Kidney (tissue), 14 donors: ENCODE measurements around the gene BCL10. TPM values are rescaled to one million over a fixed set of nuclear protein-coding genes. Genes with fewer than 3 reads are reported as not detected.

ENCODE experiments used
- DNase-seq, 5 donors: peaks; one replicate each; pipeline ENCODE4 v3.0.0-alpha.2; 2013 to 2020
- FAIRE-seq: peaks from 2 replicates; lab custom pipeline; 2012; peaks lifted over from hg19 to GRCh38; lab: Jason Lieb, UNC
- H3K27ac ChIP-seq, 2 donors: one replicate each; pipeline ENCODE4 v1.7.0; 2013; ENCODE audit warnings: low read depth in 2 of 2, low read length in 2 of 2, inconsistent platforms in 1 of 2
- H3K27me3 ChIP-seq: one replicate; pipeline ENCODE4 v1.7.1; 2013; ENCODE audit warnings: low read length, inconsistent platforms; ENCODE audit not compliant: control insufficient read depth, insufficient read depth
- H3K36me3 ChIP-seq, 3 donors: one replicate each; pipeline versions ENCODE4 v1.7.0 to v1.7.1; 2013; ENCODE audit warnings: low read length in 3 of 3, control low read depth in 1 of 3, inconsistent platforms in 1 of 3; ENCODE audit not compliant: insufficient read depth in 3 of 3, control insufficient read depth in 2 of 3
- H3K4me1 ChIP-seq, 3 donors: one replicate each; pipeline versions ENCODE4 v1.7.0 to v1.7.1; 2013; ENCODE audit warnings: low read length in 3 of 3, inconsistent platforms in 1 of 3, low read depth in 1 of 3; ENCODE audit not compliant: control insufficient read depth in 2 of 3, insufficient read depth in 2 of 3
- H3K4me3 ChIP-seq, 3 donors: one replicate each; pipeline versions ENCODE4 v1.7.0 to v1.8.1; 2013; ENCODE audit warnings: low read length in 3 of 3, control low read depth in 1 of 3, inconsistent platforms in 1 of 3
- H3K9ac ChIP-seq, 3 donors: one replicate each; pipeline versions ENCODE4 v1.7.0 to v1.7.1; 2013; ENCODE audit warnings: low read length in 3 of 3, control low read depth in 1 of 3, inconsistent platforms in 1 of 3
- H3K9me3 ChIP-seq, 3 donors: one replicate each; pipeline versions ENCODE4 v1.7.0 to v1.7.1; 2013; ENCODE audit warnings: low read length in 3 of 3, control low read depth in 1 of 3, inconsistent platforms in 1 of 3; ENCODE audit not compliant: control insufficient read depth in 2 of 3, insufficient read depth in 1 of 3
- intact Hi-C: fragments of 100-400 bp; cut with DNase I; formaldehyde crosslinking; loops from one replicate; pipeline ENCODE4 v1.11.1; 2022
- polyA plus RNA-seq: library from polyadenylated mRNA; stranded (reverse); fragments of 350-450 nt; fragmentation: Illumina TruSeq; extraction: RNeasy Lipid Tissue Mini Kit (QIAGEN cat#74804); gene quantifications from one replicate; pipeline ENCODE4 v1.2.3, GENCODE V29; 2014; ENCODE audit warnings: low read depth, low replicate concordance; ENCODE audit not compliant: insufficient read depth
- total RNA-seq: library from RNA; stranded (reverse); fragmentation: NEBNext Ultra II Directional; extraction: Animal tissue kit (Norgen Biotek cat#: 25700); gene quantifications from one replicate; pipeline ENCODE4 v1.2.1, GENCODE V29; 2021
- TF ChIP-seq, protein P1 (sequence below): IDR thresholded peaks from 3 replicates; pipeline ENCODE4 v1.5.1; 2012; ENCODE audit warnings: mild to moderate bottlenecking, moderate library complexity, borderline replicate concordance; ENCODE audit not compliant: insufficient read depth; ENCODE audit errors: extremely low read depth
- donor health status: control.
- donor health status: control.
- donor health status: control.
- donor health status: control.
- donor health status: control.
- donor health status: DM: yes; HTN: yes; CAD: no.
- donor health status: Normal renal cell carcinoma (clear cell type).

The BCL10 gene
- total and polyA plus RNA-seq, 2 donors from 2014 or later = 7.8 to 27.1 TPM

DNA sequence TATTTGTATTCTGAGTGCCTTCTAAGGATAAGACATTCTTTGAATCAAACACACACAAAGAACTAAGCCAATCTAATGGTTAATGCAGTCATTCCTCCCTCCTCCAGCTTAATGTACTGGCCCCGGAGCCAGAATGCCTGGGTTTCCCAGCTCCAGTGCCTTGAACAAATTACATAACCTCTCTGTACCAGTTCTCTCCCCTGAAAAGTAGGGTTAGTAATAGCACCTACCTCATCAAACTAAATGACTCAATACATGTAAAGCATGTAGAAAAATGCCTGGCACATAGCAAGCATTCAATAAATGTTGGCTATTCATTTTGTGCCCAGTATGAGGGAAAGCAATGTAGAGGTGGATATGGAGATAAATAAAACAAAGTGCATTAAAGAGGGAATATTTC lies 31.0 kb downstream of the BCL10 start:
- no peak for DNase-seq
- Histone ChIP-seq H3K9me3 (no peaks in the 10 kb centered on the region), H3K27ac (no peak overlapping the region), H3K36me3 (no peaks in the 10 kb centered on the region), H3K4me1 (no peaks in the 10 kb centered on the region), H3K27me3 (no peaks in the 10 kb centered on the region), H3K4me3 (no peak overlapping the region), H3K9ac (no peak overlapping the region)
- TF ChIP-seq, protein P1, sequence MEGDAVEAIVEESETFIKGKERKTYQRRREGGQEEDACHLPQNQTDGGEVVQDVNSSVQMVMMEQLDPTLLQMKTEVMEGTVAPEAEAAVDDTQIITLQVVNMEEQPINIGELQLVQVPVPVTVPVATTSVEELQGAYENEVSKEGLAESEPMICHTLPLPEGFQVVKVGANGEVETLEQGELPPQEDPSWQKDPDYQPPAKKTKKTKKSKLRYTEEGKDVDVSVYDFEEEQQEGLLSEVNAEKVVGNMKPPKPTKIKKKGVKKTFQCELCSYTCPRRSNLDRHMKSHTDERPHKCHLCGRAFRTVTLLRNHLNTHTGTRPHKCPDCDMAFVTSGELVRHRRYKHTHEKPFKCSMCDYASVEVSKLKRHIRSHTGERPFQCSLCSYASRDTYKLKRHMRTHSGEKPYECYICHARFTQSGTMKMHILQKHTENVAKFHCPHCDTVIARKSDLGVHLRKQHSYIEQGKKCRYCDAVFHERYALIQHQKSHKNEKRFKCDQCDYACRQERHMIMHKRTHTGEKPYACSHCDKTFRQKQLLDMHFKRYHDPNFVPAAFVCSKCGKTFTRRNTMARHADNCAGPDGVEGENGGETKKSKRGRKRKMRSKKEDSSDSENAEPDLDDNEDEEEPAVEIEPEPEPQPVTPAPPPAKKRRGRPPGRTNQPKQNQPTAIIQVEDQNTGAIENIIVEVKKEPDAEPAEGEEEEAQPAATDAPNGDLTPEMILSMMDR = no peak
- no peak for FAIRE-seq
- intact Hi-C loops = no loop called here

DNA sequence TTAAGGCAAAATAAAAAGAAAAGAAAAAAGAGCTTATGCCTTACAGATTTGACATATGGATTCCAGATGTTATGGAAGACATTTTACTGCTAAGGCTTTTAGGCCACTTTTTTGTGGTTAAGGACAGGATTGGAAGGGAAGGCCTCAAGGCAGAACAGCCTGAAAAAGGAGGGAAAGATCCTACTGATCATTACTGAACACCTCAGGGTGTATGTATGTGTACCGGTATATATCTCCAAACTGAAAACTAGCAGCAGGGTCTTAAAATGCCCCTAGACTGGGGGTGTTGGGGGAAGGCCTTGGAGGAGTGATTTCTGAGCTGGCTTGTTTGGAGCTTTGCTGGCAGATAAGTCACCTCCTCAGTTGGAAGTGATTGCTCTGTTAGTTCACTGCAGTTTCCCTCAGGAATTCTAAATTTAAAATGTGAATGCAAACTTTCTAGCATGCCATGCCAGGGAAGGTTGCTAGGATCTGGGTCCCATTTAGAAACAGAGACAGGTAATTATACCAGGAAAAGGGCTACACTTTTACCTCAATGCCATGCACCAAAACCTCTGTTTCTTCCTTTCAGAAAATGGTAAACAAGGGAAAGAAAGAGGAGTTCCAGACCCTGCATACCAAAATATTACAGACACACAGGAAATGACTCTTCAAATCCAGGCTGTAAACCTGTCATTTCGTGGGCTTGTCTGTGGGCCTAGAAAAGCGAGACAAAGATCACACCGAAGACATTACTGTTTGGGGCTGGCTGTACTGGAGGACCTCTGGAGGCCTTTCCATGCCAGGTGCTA lies 32.0 kb downstream of the BCL10 start:
- peak in 2 of 5 donors; percentile 29 to 62 for DNase-seq
- intact Hi-C loops = no loop called here
- Histone ChIP-seq H3K4me3 (no peak overlapping the region), H3K27ac (no peak overlapping the region), H3K36me3 (no peaks in the 10 kb centered on the region), H3K9ac (no peak overlapping the region), H3K4me1 (no peaks in the 10 kb centered on the region), H3K9me3 (no peaks in the 10 kb centered on the region), H3K27me3 (no peaks in the 10 kb centered on the region)
- TF ChIP-seq, protein P1 = no peak
- no peak for FAIRE-seq

- no peaks in the 10 kb centered on the region for H3K27me3 ChIP-seq
- H3K4me1 ChIP-seq = no peaks in the 10 kb centered on the region
- DNase-seq (no peak), FAIRE-seq (no peak)
- intact Hi-C loops = no loop called here
- H3K4me3 ChIP-seq = no peak overlapping the region
- no peak overlapping the region for H3K9ac ChIP-seq
- TF ChIP-seq, protein P1 = no peak
- H3K36me3 ChIP-seq = no peaks in the 10 kb centered on the region
- no peak overlapping the region for H3K27ac ChIP-seq
- no peaks in the 10 kb centered on the region for H3K9me3 ChIP-seq
Observed at GRCh38 chr1:85243372-85243771, 33.1 kb downstream of the BCL10 start.
